ENCODE data around the gene ZNF683. TPM values are rescaled to one million over a fixed set of nuclear protein-coding genes. Genes with fewer than 3 reads are reported as not detected.

Gene ZNF683
- total and polyA plus RNA-seq, 4 donors: 0.17 to 0.55 (median 0.40) TPM; not detected in 1

DNA sequence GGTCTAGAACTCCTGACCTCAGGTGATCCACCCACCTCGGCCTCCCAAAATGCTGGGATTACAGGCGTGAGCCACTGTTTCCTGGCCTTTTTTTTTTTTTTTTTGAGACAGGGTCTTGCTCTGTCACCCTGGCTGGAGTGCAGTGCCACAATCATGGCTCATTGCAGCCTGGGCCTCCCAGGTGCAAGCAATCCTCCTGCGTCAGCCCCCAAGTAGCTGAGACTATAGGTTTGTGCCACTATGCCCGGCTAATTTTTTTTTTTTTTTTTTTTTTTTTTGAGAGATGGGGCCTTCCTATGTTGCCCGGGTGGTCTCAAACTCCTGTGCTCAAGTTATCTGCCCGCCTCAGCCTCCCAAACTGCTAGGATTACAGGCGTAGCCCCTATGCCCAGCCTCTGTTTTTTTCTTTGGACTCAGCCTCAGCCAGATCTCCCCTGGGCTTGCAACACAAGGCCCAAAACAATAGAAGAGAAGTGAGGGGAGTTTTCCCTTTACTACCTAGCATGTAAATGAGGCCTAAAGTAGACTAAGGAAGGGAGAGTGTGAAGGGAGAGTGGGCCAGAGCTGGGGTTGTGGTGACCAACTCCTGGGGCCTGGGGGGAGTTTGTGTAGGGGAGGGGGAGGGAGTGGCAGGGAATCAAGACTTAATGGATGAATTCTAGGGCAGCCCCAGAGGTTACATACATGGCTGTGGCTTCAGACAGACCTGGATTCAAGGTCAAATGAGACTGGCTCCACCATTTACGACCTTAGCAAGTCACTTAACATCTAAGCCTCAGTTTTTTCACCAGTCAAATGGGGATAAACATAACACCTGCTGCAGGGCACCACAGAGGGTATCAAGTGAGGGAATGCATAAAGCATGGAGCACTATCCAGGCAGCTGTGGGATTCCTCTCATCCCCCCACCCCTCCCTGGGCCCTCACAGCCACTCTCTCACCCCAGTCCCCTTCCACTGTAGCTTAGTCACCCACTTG, 56.4 kb downstream of the ZNF683 start:
- Histone ChIP-seq H3K9ac (ENCODE audit: insufficient read depth in 1 of 2, low read length in 2 of 2) (no peak overlapping the region), H3K36me3 (ENCODE audit: control insufficient read depth in 4 of 4, insufficient read depth in 4 of 4, low read length in 4 of 4) (no peaks in the 10 kb centered on the region), H3K4me1 (ENCODE audit: control insufficient read depth in 5 of 5, insufficient read depth in 5 of 5, low read length in 5 of 5) (peaks cover 0 to 2% (median 0%) of the 10 kb centered on the region in 5 donors), H3K27me3 (ENCODE audit: control insufficient read depth in 3 of 3, insufficient read depth in 3 of 3, low read length in 2 of 3) (peaks cover 0 to 2% (median 0%) of the 10 kb centered on the region in 3 donors), H3K27ac (ENCODE audit: low read depth in 1 of 2, low read length in 1 of 2) (peak overlapping the region in 1 of 2 donors; percentile 16), H3K4me3 (no peak overlapping the region), H3K9me3 (ENCODE audit: control insufficient read depth in 4 of 4, insufficient read depth in 3 of 4, low read length in 3 of 4) (no peaks in the 10 kb centered on the region)
- TF ChIP-seq, protein P1, sequence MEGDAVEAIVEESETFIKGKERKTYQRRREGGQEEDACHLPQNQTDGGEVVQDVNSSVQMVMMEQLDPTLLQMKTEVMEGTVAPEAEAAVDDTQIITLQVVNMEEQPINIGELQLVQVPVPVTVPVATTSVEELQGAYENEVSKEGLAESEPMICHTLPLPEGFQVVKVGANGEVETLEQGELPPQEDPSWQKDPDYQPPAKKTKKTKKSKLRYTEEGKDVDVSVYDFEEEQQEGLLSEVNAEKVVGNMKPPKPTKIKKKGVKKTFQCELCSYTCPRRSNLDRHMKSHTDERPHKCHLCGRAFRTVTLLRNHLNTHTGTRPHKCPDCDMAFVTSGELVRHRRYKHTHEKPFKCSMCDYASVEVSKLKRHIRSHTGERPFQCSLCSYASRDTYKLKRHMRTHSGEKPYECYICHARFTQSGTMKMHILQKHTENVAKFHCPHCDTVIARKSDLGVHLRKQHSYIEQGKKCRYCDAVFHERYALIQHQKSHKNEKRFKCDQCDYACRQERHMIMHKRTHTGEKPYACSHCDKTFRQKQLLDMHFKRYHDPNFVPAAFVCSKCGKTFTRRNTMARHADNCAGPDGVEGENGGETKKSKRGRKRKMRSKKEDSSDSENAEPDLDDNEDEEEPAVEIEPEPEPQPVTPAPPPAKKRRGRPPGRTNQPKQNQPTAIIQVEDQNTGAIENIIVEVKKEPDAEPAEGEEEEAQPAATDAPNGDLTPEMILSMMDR (IDR thresholded peaks at IDR 0.05; ENCODE audit: control extremely low read depth, extremely low read depth): no peak
- no peak for ATAC-seq (ENCODE audit: insufficient read depth, low FRiP score)
- WGBS, 2 donors: 84% methylated on average over 8 of the region's 8 CpGs
- no peak for DNase-seq

DNA sequence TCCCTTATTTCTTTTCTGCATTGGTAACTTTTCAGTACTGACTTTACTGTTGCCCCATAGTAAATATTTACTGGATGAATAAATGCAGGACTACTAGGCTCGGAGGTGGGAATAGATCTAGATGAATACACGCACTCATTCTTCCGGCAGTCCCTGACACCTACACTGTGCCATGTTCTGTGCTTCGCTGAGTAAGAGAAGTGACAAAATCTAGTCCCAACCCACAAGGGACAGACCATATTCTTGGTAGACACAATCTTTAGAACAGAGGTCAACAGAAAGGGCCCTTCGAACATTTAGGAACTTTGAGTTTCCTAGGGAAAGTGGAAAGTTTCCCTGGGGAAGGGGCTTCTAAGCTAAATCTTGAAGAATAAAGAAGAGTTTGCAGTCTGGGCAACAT, 58.0 kb downstream of the ZNF683 start:
- DNase-seq (no peak), ATAC-seq (ENCODE audit: insufficient read depth, low FRiP score) (no peak)
- H3K27me3 ChIP-seq (ENCODE audit: control insufficient read depth in 3 of 3, insufficient read depth in 3 of 3, low read length in 2 of 3): peaks cover 0 to 2% (median 0%) of the 10 kb centered on the region in 3 donors
- no peaks in the 10 kb centered on the region for H3K4me1 ChIP-seq (ENCODE audit: control insufficient read depth in 5 of 5, insufficient read depth in 5 of 5, low read length in 5 of 5)
- H3K4me3 ChIP-seq: no peak overlapping the region
- no peak overlapping the region for H3K27ac ChIP-seq (ENCODE audit: low read depth in 1 of 2, low read length in 1 of 2)
- no peak overlapping the region for H3K9ac ChIP-seq (ENCODE audit: insufficient read depth in 1 of 2, low read length in 2 of 2)
- no peaks in the 10 kb centered on the region for H3K9me3 ChIP-seq (ENCODE audit: control insufficient read depth in 4 of 4, insufficient read depth in 3 of 4, low read length in 3 of 4)
- TF ChIP-seq, protein P1 (IDR thresholded peaks at IDR 0.05; ENCODE audit: control extremely low read depth, extremely low read depth): no peak
- no peaks in the 10 kb centered on the region for H3K36me3 ChIP-seq (ENCODE audit: control insufficient read depth in 4 of 4, insufficient read depth in 4 of 4, low read length in 4 of 4)
- WGBS, 2 donors: 82 to 94% methylated on average over 5 of the region's 5 CpGs

Other genes with a start within 250 kb of the ZNF683 start
- gene FAM110D, start 213.7 kb downstream of the ZNF683 start, total RNA-seq: 1 to 10 TPM; 1.1 to 3.2 TPM
- gene FAM110D, start 213.7 kb downstream of the ZNF683 start, polyA plus RNA-seq: 1 to 10 TPM; 3.1 to 3.4 TPM
- not detected for gene C1orf232, start 203.8 kb downstream of the ZNF683 start, total RNA-seq
- not detected for gene C1orf232, start 203.8 kb downstream of the ZNF683 start, polyA plus RNA-seq
- 10 to 100 TPM; 19.7 to 32.8 TPM for gene ZNF593, start 202.8 kb downstream of the ZNF683 start, total RNA-seq
- 100 to 1,000 TPM in 1 of 2 donors, 10 to 100 TPM in 1; 90.4 to 140 TPM for gene ZNF593, start 202.8 kb downstream of the ZNF683 start, polyA plus RNA-seq
- not detected for gene ZNF593OS, start 200.9 kb downstream of the ZNF683 start, total RNA-seq
- under 1 TPM; 0.29 to 0.65 TPM for gene ZNF593OS, start 200.9 kb downstream of the ZNF683 start, polyA plus RNA-seq
- gene CNKSR1, start 195.3 kb downstream of the ZNF683 start, total RNA-seq: 10 to 100 TPM; 29.9 to 34.7 TPM
- gene CNKSR1, start 195.3 kb downstream of the ZNF683 start, polyA plus RNA-seq: 10 to 100 TPM; 10.8 to 26.7 TPM
- gene CATSPER4, start 182.1 kb downstream of the ZNF683 start, total RNA-seq: not detected
- gene CATSPER4, start 182.1 kb downstream of the ZNF683 start, polyA plus RNA-seq: not detected
- gene CEP85, start 138.6 kb downstream of the ZNF683 start, total RNA-seq: 10 to 100 TPM in 1 of 2 donors, 1 to 10 TPM in 1; 9.1 to 10.8 TPM
- 1 to 10 TPM; 5.4 to 6.4 TPM for gene CEP85, start 138.6 kb downstream of the ZNF683 start, polyA plus RNA-seq
- gene SH3BGRL3, start 92.7 kb downstream of the ZNF683 start, total RNA-seq: 100 to 1,000 TPM in 1 of 2 donors, 10 to 100 TPM in 1; 17.2 to 317 TPM
- gene SH3BGRL3, start 92.7 kb downstream of the ZNF683 start, polyA plus RNA-seq: 100 to 1,000 TPM; 349 to 437 TPM
- 10 to 100 TPM; 20.1 to 82.1 TPM for gene UBXN11, start 66.1 kb downstream of the ZNF683 start, total RNA-seq
- 10 to 100 TPM; 43.2 to 66.6 TPM for gene UBXN11, start 66.1 kb downstream of the ZNF683 start, polyA plus RNA-seq
- 100 to 1,000 TPM in 1 of 2 donors, 1 to 10 TPM in 1; 6.8 to 238 TPM for gene CD52, start 54.8 kb downstream of the ZNF683 start, total RNA-seq
- 100 to 1,000 TPM; 402 to 600 TPM for gene CD52, start 54.8 kb downstream of the ZNF683 start, polyA plus RNA-seq
- 1 to 10 TPM in 1 of 2 donors, under 1 TPM in 1; 0.37 to 3.8 TPM for gene CRYBG2, start 18.6 kb downstream of the ZNF683 start, total RNA-seq
- gene CRYBG2, start 18.6 kb downstream of the ZNF683 start, polyA plus RNA-seq: 1 to 10 TPM; 1.5 to 7.7 TPM
- under 1 TPM in 1 of 2 donors, not detected in 1; 0.80 TPM for gene LIN28A, start 38.1 kb upstream of the ZNF683 start, total RNA-seq
- gene LIN28A, start 38.1 kb upstream of the ZNF683 start, polyA plus RNA-seq: not detected
- gene DHDDS, start 59.6 kb upstream of the ZNF683 start, total RNA-seq: 10 to 100 TPM; 29.1 to 57.4 TPM
- gene DHDDS, start 59.6 kb upstream of the ZNF683 start, polyA plus RNA-seq: 10 to 100 TPM; 22.6 to 36.4 TPM
- 100 to 1,000 TPM; 329 to 374 TPM for gene HMGN2, start 99.7 kb upstream of the ZNF683 start, total RNA-seq
- 100 to 1,000 TPM; 452 to 580 TPM for gene HMGN2, start 99.7 kb upstream of the ZNF683 start, polyA plus RNA-seq
- gene RPS6KA1, start 157.0 kb upstream of the ZNF683 start, total RNA-seq: 100 to 1,000 TPM in 1 of 2 donors, 10 to 100 TPM in 1; 58.6 to 100 TPM
- gene RPS6KA1, start 157.0 kb upstream of the ZNF683 start, polyA plus RNA-seq: 100 to 1,000 TPM in 1 of 2 donors, 10 to 100 TPM in 1; 63.2 to 109 TPM

All from lung (tissue), 12 donors.